Endothelial cell of umbilical vein (primary cell): Measurements from ENCODE around the gene ZC3H6. TPM values are rescaled to one million over a fixed set of nuclear protein-coding genes. Genes with fewer than 3 reads are reported as not detected.

ENCODE experiments used
- BruUV-seq: library from RNA; stranded (reverse); fragments of 400-500 nt; replicated peaks from 2 replicates; lab custom pipeline; 2021; lab: Mats Ljungman, UMichigan
- CTCF ChIA-PET: fragments of 300-600, 350-600 bp; sonication (Branson Sonifier 250); formaldehyde crosslinking; loops from one replicate; lab custom pipeline; 2021; ENCODE audit warnings: antibody characterized with exemption, inconsistent platforms; lab: Charles Lee
- POLR2A ChIA-PET: fragments of 300-600, 350-600 bp; sonication (Branson Sonifier 250); formaldehyde crosslinking; loops from one replicate; lab custom pipeline; 2021; ENCODE audit warnings: antibody characterized with exemption, inconsistent platforms; lab: Charles Lee
- DNase-seq: peaks from one replicate; pipeline ENCODE4 v3.0.0-alpha.2; 2011; ENCODE audit warnings: low read depth, low spot score
- FAIRE-seq: peaks from 2 replicates; lab custom pipeline; 2011; peaks lifted over from hg19 to GRCh38; lab: Jason Lieb, UNC
- H2AFZ ChIP-seq: 2 replicates; pipeline ENCODE4 v1.6.0; 2012; ENCODE audit warnings: low read depth, low read length, control low read depth, inconsistent platforms
- H3K27ac ChIP-seq: 2 replicates; pipeline ENCODE4 v1.5.1; 2011; ENCODE audit warnings: low read depth, mild to moderate bottlenecking, control low read depth, low read length, moderate library complexity; ENCODE audit not compliant: insufficient read depth
- H3K27me3 ChIP-seq, 2 experiments: 2 replicates each; pipeline versions ENCODE4 v1.6.0 to v1.6.1; 2011; ENCODE audit warnings: low read length in 2 of 2, mixed read lengths in 1 of 2; ENCODE audit not compliant: control insufficient read depth in 2 of 2, insufficient read depth in 2 of 2
- H3K36me3 ChIP-seq, 2 experiments: 2 replicates in 1 of 2; 3 replicates in 1 of 2; pipeline ENCODE4 v1.5.1; 2011; ENCODE audit warnings: low read length in 2 of 2, mild to moderate bottlenecking in 1 of 2, moderate library complexity in 1 of 2; ENCODE audit not compliant: control insufficient read depth in 2 of 2, insufficient read depth in 2 of 2; ENCODE audit errors: extremely low read depth in 1 of 2
- H3K4me1 ChIP-seq: 3 replicates; pipeline ENCODE4 v1.5.1; 2011; ENCODE audit warnings: mild to moderate bottlenecking, low read length; ENCODE audit not compliant: control insufficient read depth, insufficient read depth; ENCODE audit errors: extremely low read depth
- H3K4me2 ChIP-seq: 2 replicates; pipeline ENCODE4 v1.6.1; 2011; ENCODE audit warnings: low read length, control low read depth, mixed read lengths; ENCODE audit not compliant: insufficient read depth
- H3K4me3 ChIP-seq, 3 experiments: fragments of 200-600 bp in 1 of 3; sonication (generic), shearing (Covaris generic) in 1 of 3; replicated peaks in 1 of 3; 2 replicates each; pipeline ENCODE4 v1.5.1; 2011 to 2016; ENCODE audit warnings: control low read depth in 3 of 3, low read length in 3 of 3, mild to moderate bottlenecking in 2 of 3, inconsistent platforms in 1 of 3, low read depth in 1 of 3, moderate library complexity in 1 of 3; ENCODE audit not compliant: insufficient read depth in 1 of 3
- H3K79me2 ChIP-seq: 2 replicates; pipeline ENCODE4 v1.6.0; 2012; ENCODE audit warnings: low read length, inconsistent platforms; ENCODE audit not compliant: control insufficient read depth, insufficient read depth
- H3K9ac ChIP-seq: replicated peaks from 2 replicates; pipeline ENCODE3; 2011; ENCODE audit warnings: low read length, control low read depth; ENCODE audit not compliant: insufficient read depth; ENCODE audit errors: extremely low read depth
- H3K9me1 ChIP-seq: replicated peaks from 3 replicates; pipeline ENCODE4 v1.6.0; 2011; ENCODE audit warnings: mild to moderate bottlenecking, low read length; ENCODE audit not compliant: control insufficient read depth, insufficient read depth; ENCODE audit errors: extremely low read depth
- H3K9me3 ChIP-seq: replicated peaks from 2 replicates; pipeline ENCODE4 v1.5.1; 2012; ENCODE audit warnings: low read length, inconsistent platforms; ENCODE audit not compliant: control insufficient read depth, insufficient read depth
- H4K20me1 ChIP-seq: replicated peaks from 2 replicates; pipeline ENCODE3; 2011; ENCODE audit warnings: mild to moderate bottlenecking, low read length; ENCODE audit not compliant: control insufficient read depth, insufficient read depth; ENCODE audit errors: extremely low read depth
- CTCF ChIP-seq, 2 donors: IDR thresholded peaks; 1 replicate in 1 of 2; 2 replicates in 1 of 2; pipeline ENCODE4 v1.5.1; 2011; ENCODE audit warnings: low read length in 2 of 2, mild to moderate bottlenecking in 2 of 2, moderate library complexity in 2 of 2, control low read depth in 1 of 2, inconsistent platforms in 1 of 2, low read depth in 1 of 2; ENCODE audit not compliant: insufficient read depth in 1 of 2; ENCODE audit errors: extremely low read depth in 1 of 2
- EZH2 ChIP-seq: IDR thresholded peaks from 2 replicates; pipeline ENCODE4 v1.6.1; 2012; ENCODE audit warnings: borderline replicate concordance, low read depth, mild to moderate bottlenecking, moderate library complexity, low read length, inconsistent platforms; ENCODE audit not compliant: severe bottlenecking
- FOS ChIP-seq: IDR thresholded peaks from 2 replicates; pipeline ENCODE4 v1.6.1; 2011; ENCODE audit warnings: mild to moderate bottlenecking, low read length, moderate library complexity, borderline replicate concordance; ENCODE audit not compliant: insufficient read depth
- GATA2 ChIP-seq: IDR thresholded peaks from 2 replicates; pipeline ENCODE4 v1.7.0; 2011; ENCODE audit warnings: low read depth, mild to moderate bottlenecking, moderate library complexity, mixed read lengths, low read length; ENCODE audit not compliant: insufficient read length, insufficient read depth
- JUN ChIP-seq: IDR thresholded peaks from 2 replicates; pipeline ENCODE4 v1.6.1; 2011; ENCODE audit warnings: borderline replicate concordance, low read depth; ENCODE audit not compliant: insufficient read length, insufficient read depth
- MAX ChIP-seq: IDR thresholded peaks from 2 replicates; pipeline ENCODE4 v1.6.1; 2011; ENCODE audit not compliant: insufficient read depth, insufficient read length
- MYC ChIP-seq: IDR thresholded peaks from one replicate; pipeline ENCODE4 v1.6.1; 2011; ENCODE audit warnings: mild to moderate bottlenecking, low read depth, low read length
- POLR2A ChIP-seq: IDR thresholded peaks from 2 replicates; pipeline ENCODE4 v1.6.1; 2012; ENCODE audit warnings: low read depth, mild to moderate bottlenecking, control low read depth, low read length
- POLR2AphosphoS5 ChIP-seq: IDR thresholded peaks from 2 replicates; pipeline ENCODE4 v1.6.1; 2012; ENCODE audit warnings: low read depth, mild to moderate bottlenecking, control low read depth, low read length, moderate library complexity; ENCODE audit not compliant: insufficient read depth
- dilution Hi-C: fragments of 300-500 bp; cut with MboI; formaldehyde crosslinking; loops from one replicate; pipeline ENCODE4 v1.15.0; 2019; ENCODE audit warnings: low sequenced_read_pairs; ENCODE audit not compliant: extremely low pct_ligation_motif_present
- intact Hi-C: fragments of 100-400 bp; cut with micrococcal nuclease; formaldehyde crosslinking; loops from one replicate; pipeline ENCODE4 v1.10.0; 2022
- polyA plus RNA-seq, 4 experiments: library from polyadenylated mRNA; depleted of rRNA in 3 of 4; stranded (reverse) in 3 of 4; unstranded in 1 of 4; fragments of >200 nt; gene quantifications; 2 replicates each; pipeline versions ENCODE4 v1.2.1 to v1.2.3, GENCODE V29; 2011 to 2012; ENCODE audit warnings: missing spikeins in 1 of 4
- total RNA-seq: library from RNA; stranded (reverse); gene quantifications from 2 replicates; pipeline ENCODE4 v1.2.3, GENCODE V29; 2021

Gene ZC3H6
- total and polyA plus RNA-seq, 2 donors (not counting 3 experiments of a cell fraction or from before 2014, with no cell fraction given): 0.46 to 3.0 TPM

- H3K9me1 ChIP-seq: no peaks in the 10 kb centered on the region
- H3K79me2 ChIP-seq: no peaks in the 10 kb centered on the region
- ChIA-PET CTCF (interaction anchor here (0.8 to 1.8 kb wide), 4 partner anchors 8 to 19 kb away, joined by 3 to 6 read pairs (median 4); no protein-coding TSS in a partner anchor), POLR2A (no interaction called here)
- no peaks in the 10 kb centered on the region for H3K36me3 ChIP-seq
- intact Hi-C loops (loop anchor here (10.0 kb wide), 1 partner anchor 451 kb away; the partner anchor contains the start of gene ANAPC1), dilution Hi-C loops (no loop called here)
- no peak for DNase-seq
- no peaks in the 10 kb centered on the region for H3K9me3 ChIP-seq
- H3K4me3 ChIP-seq: no peak overlapping the region
- H3K9ac ChIP-seq: no peak overlapping the region
- H3K27me3 ChIP-seq: no peaks in the 10 kb centered on the region
- no peak for FAIRE-seq
- no peaks in the 10 kb centered on the region for H3K4me1 ChIP-seq
- H4K20me1 ChIP-seq: no peaks in the 10 kb centered on the region
- TF ChIP-seq POLR2AphosphoS5: no peak
- no peak overlapping the region for H3K27ac ChIP-seq
- no peak overlapping the region for H2AFZ ChIP-seq
- no TSS peak for BruUV-seq
- no peak overlapping the region for H3K4me2 ChIP-seq
Measured at GRCh38 chr2:112335600-112335999, 60.2 kb downstream of the ZC3H6 start.

- no TSS peak for BruUV-seq
- no peak for DNase-seq
- no peak overlapping the region for H2AFZ ChIP-seq
- no peak overlapping the region for H3K4me2 ChIP-seq
- no peak overlapping the region for H3K9ac ChIP-seq
- H3K4me1 ChIP-seq: no peaks in the 10 kb centered on the region
- FAIRE-seq: no peak
- dilution Hi-C loops (no loop called here), intact Hi-C loops (loop anchor here (10.0 kb wide), 1 partner anchor 455 kb away; the partner anchor contains the start of gene ANAPC1)
- ChIA-PET POLR2A (no interaction called here), CTCF (no interaction called here)
- H3K36me3 ChIP-seq: no peaks in the 10 kb centered on the region
- no peaks in the 10 kb centered on the region for H3K9me3 ChIP-seq
- TF ChIP-seq FOS: no peak
- TF ChIP-seq EZH2: no peak
- TF ChIP-seq POLR2AphosphoS5: no peak
- TF ChIP-seq MAX: no peak
- no peak for TF ChIP-seq MYC
- no peak for TF ChIP-seq GATA2
- TF ChIP-seq POLR2A: no peak
- no peak for TF ChIP-seq CTCF (IDR thresholded peaks at IDR 0.05; ENCODE audit: extremely low read depth in 1 of 2, insufficient read depth in 1 of 2, low read depth in 1 of 2, low read length in 2 of 2)
- no peak for TF ChIP-seq JUN
- no peak overlapping the region for H3K27ac ChIP-seq
- no peaks in the 10 kb centered on the region for H4K20me1 ChIP-seq
- no peaks in the 10 kb centered on the region for H3K9me1 ChIP-seq
- H3K4me3 ChIP-seq: no peak overlapping the region
- no peaks in the 10 kb centered on the region for H3K27me3 ChIP-seq
- H3K79me2 ChIP-seq: no peaks in the 10 kb centered on the region
Measured at GRCh38 chr2:112339986-112340385, 64.6 kb downstream of the ZC3H6 start.
